NCI-H345 treated with DMSO at 0.1 percent for 48 hours (cell line): Measurements from ENCODE around the gene PLEKHA7.

Source experiments
- DNase-seq: peaks from one replicate; lab custom pipeline; 2025; ENCODE audit not compliant: unreplicated experiment; lab: John Stamatoyannopoulos, UW

The PLEKHA7 gene

GRCh38 chr11:16778876-16779275, 235.3 kb downstream of the PLEKHA7 start:
- DNase-seq = no peak

- no peak for DNase-seq
Measured at GRCh38 chr11:16778286-16778685, 235.9 kb downstream of the PLEKHA7 start.

GRCh38 chr11:16777613-16777975, 236.6 kb downstream of the PLEKHA7 start:
- no peak for DNase-seq

DNA sequence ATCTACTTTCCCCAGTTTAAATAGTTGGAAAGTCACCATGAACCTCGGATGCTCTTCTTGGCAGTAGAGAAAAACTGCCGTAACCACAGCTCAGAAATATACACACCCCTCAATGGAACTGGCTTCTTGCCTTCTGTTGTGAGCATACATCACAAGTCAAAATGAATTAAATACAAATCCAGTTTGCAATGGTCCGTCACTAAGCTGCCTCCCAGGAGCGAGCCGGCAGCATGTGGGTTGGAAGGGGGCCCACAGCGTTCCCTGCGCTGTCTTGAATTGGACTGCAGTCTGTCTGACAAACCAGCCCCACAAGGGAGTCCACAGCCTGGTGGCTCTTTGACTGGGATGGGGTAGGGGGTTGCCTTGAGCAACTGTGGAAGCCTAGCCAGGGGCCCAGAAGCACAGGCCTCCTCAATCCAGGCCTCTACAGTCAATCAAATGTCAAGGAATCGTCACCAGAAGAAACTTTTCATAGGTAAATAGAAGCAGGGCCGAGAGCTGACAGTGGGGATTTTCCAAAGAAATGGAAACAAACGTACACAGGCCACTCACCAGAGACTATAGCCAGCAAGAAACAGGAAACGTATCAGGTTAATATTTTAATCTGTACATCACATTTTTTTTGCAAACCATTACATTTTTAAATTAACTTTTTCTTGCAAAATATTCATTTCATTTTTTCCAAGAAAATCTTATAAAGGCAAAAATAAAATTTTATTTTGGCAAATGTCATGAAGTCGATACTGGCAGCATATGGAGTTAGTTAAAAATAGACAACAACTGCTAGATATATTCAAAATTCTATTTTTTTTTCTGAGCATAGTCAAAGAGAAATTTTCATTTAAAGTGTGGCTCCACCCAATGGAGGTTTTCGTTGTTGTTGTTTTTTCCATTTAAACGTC, 237.3 kb downstream of the PLEKHA7 start:
- DNase-seq = no peak

GRCh38 chr11:16775614-16776283, 238.5 kb downstream of the PLEKHA7 start:
- DNase-seq = no peak

DNA sequence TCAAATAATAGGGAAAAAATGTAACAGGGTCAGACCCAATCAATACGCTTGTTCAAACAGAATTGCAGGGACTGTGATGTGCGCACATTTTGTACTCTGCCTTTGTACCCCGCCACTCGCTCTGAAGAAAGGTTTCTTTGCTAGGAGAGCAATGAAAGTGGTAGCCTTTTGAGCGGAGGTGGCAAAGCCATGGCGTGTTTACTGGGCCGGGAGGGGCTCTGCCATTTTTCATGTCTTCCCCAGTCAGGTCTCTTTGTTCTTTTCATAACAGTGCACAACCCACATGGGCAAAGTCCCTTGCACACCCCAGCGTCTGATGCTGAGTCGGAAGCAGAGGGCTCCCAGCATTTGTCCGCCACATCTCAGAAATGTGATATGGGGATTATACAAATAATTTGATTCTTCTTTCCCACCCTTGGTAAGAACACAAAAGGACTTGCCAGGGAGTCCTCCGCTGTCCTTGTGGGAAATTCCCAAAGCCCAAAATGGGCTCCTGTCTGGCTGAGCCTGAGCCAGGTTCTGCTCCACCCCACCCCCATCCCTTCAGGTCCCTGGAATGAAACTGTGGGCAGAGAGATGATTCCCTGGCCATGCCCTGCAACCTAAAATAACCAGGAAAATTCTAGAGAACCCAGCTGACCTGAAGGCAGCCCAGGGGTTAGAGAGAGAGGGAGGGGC, 239.1 kb downstream of the PLEKHA7 start:
- no peak for DNase-seq

DNA sequence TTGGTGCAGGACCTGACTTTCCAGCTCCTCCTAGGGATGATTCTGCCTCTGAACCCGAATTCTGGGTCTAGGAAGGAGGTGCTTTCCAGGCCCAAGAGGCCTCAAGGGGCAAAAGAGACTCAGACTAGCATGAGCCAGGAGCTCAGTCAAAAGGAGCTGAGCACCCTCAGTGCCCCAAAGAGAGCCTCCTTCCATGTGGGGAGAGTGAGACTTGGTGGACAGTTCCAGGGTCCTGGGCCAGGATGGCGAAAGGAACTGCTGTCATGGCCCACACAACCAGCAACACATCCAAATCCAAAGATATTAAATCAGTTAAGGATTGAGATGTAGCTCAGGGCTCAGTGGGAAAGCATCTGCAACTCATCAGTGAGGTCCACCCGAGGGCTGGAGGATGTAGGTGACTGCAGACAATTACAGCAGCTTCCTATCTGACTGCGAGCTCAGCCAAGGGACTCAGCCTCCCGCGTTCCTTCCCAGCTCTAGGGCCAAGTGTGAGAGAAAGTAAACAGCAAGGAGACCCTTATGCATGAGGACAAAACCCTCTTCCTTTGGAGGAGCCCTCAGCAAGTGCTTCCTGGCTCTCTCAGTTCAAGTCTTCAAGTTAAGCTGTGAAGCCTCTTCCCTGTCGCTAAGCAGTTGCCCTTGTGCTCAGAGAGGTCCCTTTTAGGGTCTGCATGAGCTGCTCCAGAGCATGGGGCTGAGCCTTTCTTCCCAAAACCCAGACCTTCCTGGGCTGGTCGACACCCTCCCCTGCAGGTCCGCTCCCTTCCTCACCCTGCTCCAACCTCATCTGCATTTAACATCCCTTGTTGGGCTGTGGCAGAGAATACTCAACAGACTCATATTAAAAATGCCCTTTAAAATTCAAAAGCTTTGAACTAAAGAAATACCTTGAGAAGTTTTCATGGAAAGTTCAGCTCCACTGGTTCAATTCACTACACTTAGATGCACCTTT, 240.0 kb downstream of the PLEKHA7 start:
- no peak for DNase-seq

DNA sequence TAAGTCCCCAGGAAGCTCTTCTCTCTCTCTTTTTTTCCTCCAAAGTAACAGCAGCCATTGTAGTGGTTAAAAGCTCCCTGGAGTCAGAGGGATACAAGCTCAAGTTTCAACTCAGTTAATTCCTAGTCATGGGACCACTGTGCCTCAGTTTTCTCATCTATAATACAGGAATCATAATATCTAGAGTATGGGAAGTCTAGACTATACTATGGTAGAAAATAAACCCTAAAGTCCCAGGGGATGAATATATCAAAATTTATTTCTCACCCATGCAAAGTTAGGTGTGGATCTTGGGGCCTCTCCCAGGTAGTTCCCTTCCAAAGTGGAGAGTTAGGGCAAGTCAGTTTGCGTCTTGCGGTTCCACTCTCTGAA, 242.1 kb downstream of the PLEKHA7 start:
- DNase-seq = no peak

DNA sequence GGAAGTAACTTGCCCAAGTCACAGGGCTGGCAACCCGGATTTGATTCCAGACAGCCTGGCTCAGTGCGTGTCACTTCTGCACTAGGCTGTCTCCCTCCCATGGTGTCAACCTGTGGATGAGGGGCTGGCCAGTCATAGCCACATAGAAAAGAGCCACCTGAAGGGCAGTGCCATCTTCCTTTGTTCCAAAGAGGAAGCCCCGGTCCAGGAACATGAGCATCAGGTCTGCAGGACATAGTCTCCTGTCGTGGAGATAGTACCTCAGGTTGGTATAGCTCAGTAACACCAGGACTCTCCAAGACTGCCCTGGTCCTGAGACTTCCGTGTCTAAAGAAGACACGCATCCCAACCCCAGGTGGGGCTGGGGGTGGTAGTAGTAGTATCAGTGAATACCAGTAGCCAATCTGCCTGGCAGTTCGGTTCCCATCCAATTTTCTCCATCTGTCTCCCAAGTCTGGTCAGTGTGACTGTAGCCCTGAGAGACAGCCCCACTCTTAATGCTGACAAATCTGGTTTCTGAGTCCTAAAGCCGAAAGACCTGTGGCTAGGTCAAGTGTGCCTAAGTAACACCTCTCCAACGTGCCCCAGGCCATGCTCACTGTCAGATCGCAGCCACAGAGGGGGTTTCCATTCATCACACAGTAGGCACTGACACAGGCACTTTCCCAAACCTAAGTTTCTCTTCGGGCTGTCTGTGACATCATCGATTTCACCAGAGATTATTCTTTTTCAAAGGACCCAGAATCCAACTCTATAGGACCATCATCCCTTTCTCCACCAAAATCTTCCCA, 242.7 kb downstream of the PLEKHA7 start:
- no peak for DNase-seq

- no peak for DNase-seq
Measured at GRCh38 chr11:16770016-16770415, 244.2 kb downstream of the PLEKHA7 start.

GRCh38 chr11:16769386-16769785, 244.8 kb downstream of the PLEKHA7 start:
- DNase-seq = no peak

- no peak for DNase-seq
Measured at GRCh38 chr11:16767957-16768356, 246.3 kb downstream of the PLEKHA7 start.

- no peak for DNase-seq
Measured at GRCh38 chr11:16767137-16767536, 247.1 kb downstream of the PLEKHA7 start.

DNA sequence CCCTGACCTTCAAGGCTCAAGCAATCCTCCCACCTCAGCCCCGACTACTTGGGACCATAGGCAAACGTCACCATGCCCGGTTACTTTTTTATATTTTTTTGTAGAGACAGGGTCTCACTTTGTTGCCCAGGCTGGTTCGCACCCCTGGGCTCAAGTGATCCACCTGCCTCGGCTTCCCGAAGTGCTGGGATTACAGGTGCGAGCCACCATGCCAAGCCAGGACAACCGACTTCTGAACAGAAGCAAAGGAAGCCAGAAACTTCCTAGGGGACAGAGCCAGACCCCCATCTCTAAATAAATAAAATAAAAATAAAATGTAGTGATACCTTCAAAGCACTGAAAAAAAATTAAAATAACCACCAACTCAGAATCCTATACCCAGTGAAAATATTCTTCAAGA, 249.3 kb downstream of the PLEKHA7 start:
- no peak for DNase-seq

GRCh38 chr11:16763746-16764145, 250.5 kb downstream of the PLEKHA7 start:
- no peak for DNase-seq

DNA sequence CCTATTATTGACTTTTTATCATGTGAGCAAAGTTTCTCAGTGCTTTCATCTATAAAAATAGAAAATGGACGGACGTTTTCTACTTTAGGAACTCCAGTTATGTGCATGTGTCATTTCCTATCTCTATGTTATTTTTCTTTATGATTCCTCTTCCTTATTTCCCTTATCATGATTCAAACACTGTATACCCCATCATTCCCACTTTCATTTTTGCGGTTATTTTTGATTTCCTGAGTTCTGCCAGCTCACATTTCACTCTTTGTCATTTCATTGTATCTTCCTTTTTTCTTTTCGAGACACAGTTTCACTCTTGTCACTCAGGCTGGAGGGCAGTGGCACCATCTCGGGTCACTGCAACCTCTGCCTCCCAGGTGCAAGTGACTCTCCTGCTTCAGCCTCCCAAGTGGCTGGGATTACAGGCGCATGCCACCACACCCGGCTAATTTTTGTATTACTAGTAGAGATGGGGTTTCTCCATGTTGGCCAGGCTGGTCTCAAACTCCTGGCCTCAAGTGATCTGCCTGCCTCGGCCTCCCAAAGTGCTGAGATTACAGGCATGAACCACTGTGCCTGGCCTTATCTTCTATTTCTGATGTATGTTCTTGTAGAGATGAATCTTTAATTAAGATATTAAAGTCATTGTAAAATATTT, 254.2 kb downstream of the PLEKHA7 start:
- DNase-seq = no peak

GRCh38 chr11:16758382-16759024, 255.7 kb downstream of the PLEKHA7 start:
- no peak for DNase-seq

GRCh38 chr11:16750417-16750816, 263.8 kb downstream of the PLEKHA7 start:
- DNase-seq = no peak

GRCh38 chr11:16749666-16750065, 264.5 kb downstream of the PLEKHA7 start:
- DNase-seq = no peak
